ENCODE measurements around the gene NEBL. TPM values are rescaled to one million over a fixed set of nuclear protein-coding genes. Genes with fewer than 3 reads are reported as not detected.

The NEBL gene
- total and polyA plus RNA-seq, 2 of the 4 experiments (the other 2 are of a cell fraction) = under 0.01 TPM

DNA sequence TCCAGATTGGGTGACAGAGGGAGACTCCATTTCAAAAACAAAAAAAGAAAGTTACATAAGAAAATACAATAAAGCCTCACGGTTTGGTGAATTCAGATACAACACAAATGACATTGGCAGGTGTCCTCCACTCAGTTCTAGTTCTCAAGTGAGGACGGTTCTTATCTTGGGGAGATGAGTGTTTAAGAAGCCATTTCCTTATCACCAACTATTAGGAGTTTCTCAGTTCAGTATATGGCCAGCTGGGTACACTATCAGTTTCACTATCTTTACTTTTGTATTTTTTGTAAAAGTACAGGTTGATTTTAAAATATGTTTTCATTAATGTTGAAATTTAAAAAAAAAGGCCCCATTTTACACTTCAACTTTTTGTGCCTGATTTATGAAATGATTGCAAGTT, 36.6 kb upstream of the NEBL start:
- no TSS peak for BruUV-seq (replicated peaks)

More for the DNA sequence above, 36.6 kb upstream of the NEBL start:
- Histone ChIP-seq H2AK5ac (ENCODE audit: low read depth, low read length) (no peak overlapping the region), H4K20me1 (ENCODE audit: insufficient read depth, low read length) (no peaks in the 10 kb centered on the region), H2BK20ac (ENCODE audit: low read depth, low read length) (no peak overlapping the region), H3K18ac (ENCODE audit: low read depth, low read length) (no peak overlapping the region), H3K9ac (ENCODE audit: low read depth, low read length) (no peak overlapping the region), H2BK15ac (ENCODE audit: low read depth, low read length) (no peak overlapping the region), H3K79me1 (ENCODE audit: low read depth in 1 of 2, low read length in 2 of 2) (no peaks in the 10 kb centered on the region), H3K36me3 (ENCODE audit: control insufficient read depth, insufficient read depth, low read length) (no peaks in the 10 kb centered on the region), H3K27ac (ENCODE audit: insufficient read depth, low read length) (no peak overlapping the region), H3K56ac (ENCODE audit: extremely low read depth, insufficient read depth, low read length) (no peak overlapping the region), H3K23ac (ENCODE audit: low read depth, low read length) (no peak overlapping the region), H2AK9ac (replicated peaks; ENCODE audit: low read depth, low read length, poor library complexity) (no peak overlapping the region), H3K4me1 (ENCODE audit: control insufficient read depth, insufficient read depth, low read length) (no peaks in the 10 kb centered on the region), H3K4me3 (ENCODE audit: insufficient read depth, low read depth, low read length) (no peak overlapping the region), H3K9me3 (ENCODE audit: control insufficient read depth, insufficient read depth, low read length) (peaks cover 1% of the 10 kb centered on the region; the same call in 1 of the 2 replicates), H2BK5ac (ENCODE audit: low read depth, low read length, poor library complexity, severe bottlenecking) (no peak overlapping the region), H4K5ac (ENCODE audit: low read depth, low read length) (no peak overlapping the region), H3K4me2 (ENCODE audit: low read depth, low read length) (no peak overlapping the region), H3K9me1 (ENCODE audit: insufficient read depth, low read length) (no peaks in the 10 kb centered on the region), H2AFZ (replicated peaks; ENCODE audit: low read length, poor library complexity) (no peak overlapping the region), H3K27me3 (ENCODE audit: control insufficient read depth, insufficient read depth, low read length) (no peaks in the 10 kb centered on the region), H4K8ac (ENCODE audit: low read depth in 2 of 2, low read length in 2 of 2) (no peak overlapping the region), H4K91ac (ENCODE audit: insufficient read depth, low read depth, low read length) (no peak overlapping the region), H3K14ac (replicated peaks; ENCODE audit: low read depth, low read length) (no peak overlapping the region), H2BK120ac (ENCODE audit: low read depth, low read length) (no peak overlapping the region), H3K4ac (ENCODE audit: low read depth, low read length) (no peak overlapping the region)
- dilution Hi-C loops (cut with HindIII; ENCODE audit: low sequenced_read_pairs, unreplicated experiment) = no loop called here
- TF ChIP-seq CHD1 (IDR thresholded peaks at IDR 0.05; ENCODE audit: low read depth, low read length) = no peak
- no peak for TF ChIP-seq BHLHE40 (IDR thresholded peaks at IDR 0.05; ENCODE audit: low read depth, low read length)
- no peak for TF ChIP-seq SMC3 (IDR thresholded peaks at IDR 0.05; ENCODE audit: low read depth, low read length)
- no peak for TF ChIP-seq MAFK (IDR thresholded peaks at IDR 0.05; ENCODE audit: low read depth, low read length)
- TF ChIP-seq FOS (IDR thresholded peaks at IDR 0.05; ENCODE audit: low read depth, low read length) = no peak
- no peak for TF ChIP-seq POLR2A (IDR thresholded peaks at IDR 0.05; ENCODE audit: low read depth, low read length)
- no peak for TF ChIP-seq RAD21 (IDR thresholded peaks at IDR 0.05; ENCODE audit: low read length)
- no peak for TF ChIP-seq NFE2L2 (IDR thresholded peaks at IDR 0.05; ENCODE audit: low read depth, low read length)
- TF ChIP-seq, protein P1, sequence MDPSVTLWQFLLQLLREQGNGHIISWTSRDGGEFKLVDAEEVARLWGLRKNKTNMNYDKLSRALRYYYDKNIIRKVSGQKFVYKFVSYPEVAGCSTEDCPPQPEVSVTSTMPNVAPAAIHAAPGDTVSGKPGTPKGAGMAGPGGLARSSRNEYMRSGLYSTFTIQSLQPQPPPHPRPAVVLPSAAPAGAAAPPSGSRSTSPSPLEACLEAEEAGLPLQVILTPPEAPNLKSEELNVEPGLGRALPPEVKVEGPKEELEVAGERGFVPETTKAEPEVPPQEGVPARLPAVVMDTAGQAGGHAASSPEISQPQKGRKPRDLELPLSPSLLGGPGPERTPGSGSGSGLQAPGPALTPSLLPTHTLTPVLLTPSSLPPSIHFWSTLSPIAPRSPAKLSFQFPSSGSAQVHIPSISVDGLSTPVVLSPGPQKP (IDR thresholded peaks at IDR 0.05; ENCODE audit: borderline replicate concordance, low read depth, low read length) = no peak
- TF ChIP-seq, protein P2, sequence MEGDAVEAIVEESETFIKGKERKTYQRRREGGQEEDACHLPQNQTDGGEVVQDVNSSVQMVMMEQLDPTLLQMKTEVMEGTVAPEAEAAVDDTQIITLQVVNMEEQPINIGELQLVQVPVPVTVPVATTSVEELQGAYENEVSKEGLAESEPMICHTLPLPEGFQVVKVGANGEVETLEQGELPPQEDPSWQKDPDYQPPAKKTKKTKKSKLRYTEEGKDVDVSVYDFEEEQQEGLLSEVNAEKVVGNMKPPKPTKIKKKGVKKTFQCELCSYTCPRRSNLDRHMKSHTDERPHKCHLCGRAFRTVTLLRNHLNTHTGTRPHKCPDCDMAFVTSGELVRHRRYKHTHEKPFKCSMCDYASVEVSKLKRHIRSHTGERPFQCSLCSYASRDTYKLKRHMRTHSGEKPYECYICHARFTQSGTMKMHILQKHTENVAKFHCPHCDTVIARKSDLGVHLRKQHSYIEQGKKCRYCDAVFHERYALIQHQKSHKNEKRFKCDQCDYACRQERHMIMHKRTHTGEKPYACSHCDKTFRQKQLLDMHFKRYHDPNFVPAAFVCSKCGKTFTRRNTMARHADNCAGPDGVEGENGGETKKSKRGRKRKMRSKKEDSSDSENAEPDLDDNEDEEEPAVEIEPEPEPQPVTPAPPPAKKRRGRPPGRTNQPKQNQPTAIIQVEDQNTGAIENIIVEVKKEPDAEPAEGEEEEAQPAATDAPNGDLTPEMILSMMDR (conservative IDR thresholded peaks at IDR 0.05; ENCODE audit: low read depth, low read length) = no peak
- no peak for TF ChIP-seq RFX5 (IDR thresholded peaks at IDR 0.05; ENCODE audit: low read depth, low read length)
- TF ChIP-seq, protein P3, sequence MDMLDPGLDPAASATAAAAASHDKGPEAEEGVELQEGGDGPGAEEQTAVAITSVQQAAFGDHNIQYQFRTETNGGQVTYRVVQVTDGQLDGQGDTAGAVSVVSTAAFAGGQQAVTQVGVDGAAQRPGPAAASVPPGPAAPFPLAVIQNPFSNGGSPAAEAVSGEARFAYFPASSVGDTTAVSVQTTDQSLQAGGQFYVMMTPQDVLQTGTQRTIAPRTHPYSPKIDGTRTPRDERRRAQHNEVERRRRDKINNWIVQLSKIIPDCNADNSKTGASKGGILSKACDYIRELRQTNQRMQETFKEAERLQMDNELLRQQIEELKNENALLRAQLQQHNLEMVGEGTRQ (IDR thresholded peaks at IDR 0.05; ENCODE audit: low read depth, low read length) = no peak
- no peak for TF ChIP-seq MXI1 (IDR thresholded peaks at IDR 0.05; ENCODE audit: borderline replicate concordance, low read depth, low read length)
- TF ChIP-seq MAZ (IDR thresholded peaks at IDR 0.05; ENCODE audit: borderline replicate concordance, low read depth, low read length) = no peak
- TF ChIP-seq RCOR1 (IDR thresholded peaks at IDR 0.05; ENCODE audit: insufficient replicate concordance, low read length) = no peak
- no peak for TF ChIP-seq CEBPB (IDR thresholded peaks at IDR 0.05; ENCODE audit: low read depth, low read length)
- ChIA-PET CTCF (no interaction called here), POLR2A (ENCODE audit: unreplicated experiment) (no interaction called here)
- no peak for ATAC-seq (ENCODE audit: low read depth)
- in situ Hi-C loops (cut with MboI; ENCODE audit: low sequenced_read_pairs) = no loop called here
- no CpG with 5 or more reads among the region's 2 CpGs for WGBS, 2 experiments (ENCODE audit: extremely low coverage in 2 of 2, insufficient read length in 1 of 2)
- DNase-seq = no peak
- intact Hi-C loops (cut with micrococcal nuclease) = no loop called here

Data from IMR-90 (cell line).